Activated T-helper 1 cell treated with anti-CD3 and anti-CD28 coated beads, Interleukin-12 subunit alpha, Interleukin-12 subunit beta, Interleukin-2, Interleukin-4 antibody, amounts not matched to agents 30 ng/mL and 10 ng/mL and 1 ng/mL, durations not matched to agents 14 hours and 24 hours and 36 hours (primary cell): ENCODE results near the gene TF. TPM values are rescaled to one million over a fixed set of nuclear protein-coding genes. Genes with fewer than 3 reads are reported as not detected.
"Not testable (repeated sequence)": the region's sequence is repeated elsewhere in the genome, so short reads cannot be mapped to it uniquely, and the experiment has no call there.

Experiments used
- DNase-seq: peaks from one replicate; pipeline ENCODE4 v3.0.0; 2021; ENCODE audit warnings: low spot score
- H3K27ac Mint-ChIP-seq: one replicate; pipeline ENCODE4 v1.8.0; 2021; ENCODE audit warnings: mild to moderate bottlenecking, mixed read lengths
- H3K27me3 Mint-ChIP-seq: one replicate; pipeline ENCODE4 v1.8.0; 2022; ENCODE audit warnings: mild to moderate bottlenecking, moderate library complexity, mixed read lengths; ENCODE audit not compliant: insufficient read depth
- H3K36me3 Mint-ChIP-seq: one replicate; pipeline ENCODE4 v1.8.0; 2021; ENCODE audit warnings: low read depth, mixed read lengths
- H3K4me1 Mint-ChIP-seq: one replicate; pipeline ENCODE4 v1.8.0; 2021; ENCODE audit warnings: low read depth, mixed read lengths
- H3K4me3 Mint-ChIP-seq: one replicate; pipeline ENCODE4 v1.8.0; 2021; ENCODE audit warnings: mild to moderate bottlenecking, moderate library complexity, mixed read lengths
- H3K9me3 Mint-ChIP-seq: one replicate; pipeline ENCODE4 v1.8.0; 2021; ENCODE audit warnings: mixed read lengths
- intact Hi-C: fragments of 100-400 bp; cut with micrococcal nuclease; formaldehyde crosslinking; loops from one replicate; pipeline ENCODE4 v1.15.1; 2024
- total RNA-seq: library from RNA; stranded (reverse); gene quantifications from 2 replicates; pipeline ENCODE4 v1.2.3, GENCODE V29; 2022

Gene TF
- total RNA-seq, 1 donor from 2014 or later, result not detected

- H3K4me3 Mint-ChIP-seq, result no peak overlapping the region
- no peak for DNase-seq
- H3K4me1 Mint-ChIP-seq, result no peaks in the 10 kb centered on the region
- peaks cover 7% of the 10 kb centered on the region for H3K27me3 Mint-ChIP-seq
- H3K9me3 Mint-ChIP-seq, result no peaks in the 10 kb centered on the region
- H3K27ac Mint-ChIP-seq, result no peak overlapping the region
- H3K36me3 Mint-ChIP-seq, result no peaks in the 10 kb centered on the region
- intact Hi-C loops, result no loop called here
Measured at GRCh38 chr3:133762539-133762938, 16.3 kb downstream of the TF start.

GRCh38 chr3:133763797-133764683, 17.8 kb downstream of the TF start:
- no peak for DNase-seq
- no peaks in the 10 kb centered on the region for H3K4me1 Mint-ChIP-seq
- H3K27ac Mint-ChIP-seq, result no peak overlapping the region
- H3K9me3 Mint-ChIP-seq, result no peaks in the 10 kb centered on the region
- H3K27me3 Mint-ChIP-seq, result peaks cover 11% of the 10 kb centered on the region
- H3K36me3 Mint-ChIP-seq, result no peaks in the 10 kb centered on the region
- intact Hi-C loops, result no loop called here
- no peak overlapping the region for H3K4me3 Mint-ChIP-seq

GRCh38 chr3:133765256-133765655, 19.1 kb downstream of the TF start:
- intact Hi-C loops, result no loop called here
- DNase-seq, result no peak
- no peak overlapping the region for H3K27ac Mint-ChIP-seq
- H3K4me3 Mint-ChIP-seq, result no peak overlapping the region
- no peaks in the 10 kb centered on the region for H3K4me1 Mint-ChIP-seq
- no peaks in the 10 kb centered on the region for H3K9me3 Mint-ChIP-seq
- H3K27me3 Mint-ChIP-seq, result peaks cover 11% of the 10 kb centered on the region
- no peaks in the 10 kb centered on the region for H3K36me3 Mint-ChIP-seq

GRCh38 chr3:133767607-133768006, 21.4 kb downstream of the TF start:
- H3K4me1 Mint-ChIP-seq, result no peaks in the 10 kb centered on the region
- no peak overlapping the region for H3K4me3 Mint-ChIP-seq
- DNase-seq, result no peak
- H3K27ac Mint-ChIP-seq, result no peak overlapping the region
- no peaks in the 10 kb centered on the region for H3K9me3 Mint-ChIP-seq
- no peaks in the 10 kb centered on the region for H3K36me3 Mint-ChIP-seq
- intact Hi-C loops, result no loop called here
- peaks cover 7% of the 10 kb centered on the region for H3K27me3 Mint-ChIP-seq

GRCh38 chr3:133769536-133769935, 23.3 kb downstream of the TF start:
- no peak overlapping the region for H3K4me3 Mint-ChIP-seq
- H3K4me1 Mint-ChIP-seq, result no peaks in the 10 kb centered on the region
- H3K36me3 Mint-ChIP-seq, result no peaks in the 10 kb centered on the region
- no peak overlapping the region for H3K27ac Mint-ChIP-seq
- no peak for DNase-seq
- intact Hi-C loops, result no loop called here
- H3K27me3 Mint-ChIP-seq, result peaks cover 7% of the 10 kb centered on the region
- no peaks in the 10 kb centered on the region for H3K9me3 Mint-ChIP-seq

- intact Hi-C loops, result no loop called here
- Mint-ChIP-seq H3K9me3 (no peaks in the 10 kb centered on the region), H3K27me3 (no peaks in the 10 kb centered on the region), H3K36me3 (no peaks in the 10 kb centered on the region), H3K27ac (no peak overlapping the region), H3K4me3 (no peak overlapping the region), H3K4me1 (no peaks in the 10 kb centered on the region)
- DNase-seq, result no peak
Measured at GRCh38 chr3:133773732-133774131, 27.5 kb downstream of the TF start.

- H3K36me3 Mint-ChIP-seq, result no peaks in the 10 kb centered on the region
- no peak for DNase-seq
- no peak overlapping the region for H3K27ac Mint-ChIP-seq
- intact Hi-C loops, result no loop called here
- H3K4me3 Mint-ChIP-seq, result no peak overlapping the region
- H3K27me3 Mint-ChIP-seq, result no peaks in the 10 kb centered on the region
- H3K9me3 Mint-ChIP-seq, result no peaks in the 10 kb centered on the region
- no peaks in the 10 kb centered on the region for H3K4me1 Mint-ChIP-seq
Measured at GRCh38 chr3:133775309-133775708, 29.1 kb downstream of the TF start.

GRCh38 chr3:133775835-133776234, 29.6 kb downstream of the TF start:
- Mint-ChIP-seq H3K4me1 (no peaks in the 10 kb centered on the region), H3K27ac (no peak overlapping the region), H3K4me3 (no peak overlapping the region), H3K36me3 (no peaks in the 10 kb centered on the region), H3K27me3 (no peaks in the 10 kb centered on the region), H3K9me3 (no peaks in the 10 kb centered on the region)
- DNase-seq, result no peak
- intact Hi-C loops, result no loop called here

- DNase-seq, result no peak
- H3K9me3 Mint-ChIP-seq, result no peaks in the 10 kb centered on the region
- H3K27ac Mint-ChIP-seq, result no peak overlapping the region
- H3K4me3 Mint-ChIP-seq, result no peak overlapping the region
- no peaks in the 10 kb centered on the region for H3K4me1 Mint-ChIP-seq
- H3K36me3 Mint-ChIP-seq, result no peaks in the 10 kb centered on the region
- intact Hi-C loops, result no loop called here
- peaks cover 2% of the 10 kb centered on the region for H3K27me3 Mint-ChIP-seq
Measured at GRCh38 chr3:133776794-133777438, 30.7 kb downstream of the TF start.

- Mint-ChIP-seq H3K27ac (no peak overlapping the region), H3K9me3 (no peaks in the 10 kb centered on the region), H3K4me1 (no peaks in the 10 kb centered on the region), H3K4me3 (no peak overlapping the region), H3K27me3 (peaks cover 5% of the 10 kb centered on the region), H3K36me3 (no peaks in the 10 kb centered on the region)
- intact Hi-C loops, result no loop called here
- no peak for DNase-seq
Measured at GRCh38 chr3:133777807-133778568, 31.8 kb downstream of the TF start.

- no peaks in the 10 kb centered on the region for H3K36me3 Mint-ChIP-seq
- peaks cover 6% of the 10 kb centered on the region for H3K27me3 Mint-ChIP-seq
- H3K4me3 Mint-ChIP-seq, result no peak overlapping the region
- no peak for DNase-seq
- no peaks in the 10 kb centered on the region for H3K9me3 Mint-ChIP-seq
- intact Hi-C loops, result no loop called here
- H3K4me1 Mint-ChIP-seq, result no peaks in the 10 kb centered on the region
- H3K27ac Mint-ChIP-seq, result no peak overlapping the region
Measured at GRCh38 chr3:133779626-133780203, 33.5 kb downstream of the TF start.

GRCh38 chr3:133780756-133781155, 34.6 kb downstream of the TF start:
- H3K4me1 Mint-ChIP-seq, DNase-seq, H3K27me3 Mint-ChIP-seq, intact Hi-C loops, H3K27ac Mint-ChIP-seq, H3K36me3 Mint-ChIP-seq, H3K4me3 Mint-ChIP-seq, H3K9me3 Mint-ChIP-seq: not testable (repeated sequence)

- no peaks in the 10 kb centered on the region for H3K4me1 Mint-ChIP-seq
- H3K27me3 Mint-ChIP-seq, result peaks cover 11% of the 10 kb centered on the region
- no peak for DNase-seq
- no peak overlapping the region for H3K27ac Mint-ChIP-seq
- H3K4me3 Mint-ChIP-seq, result no peak overlapping the region
- no peaks in the 10 kb centered on the region for H3K36me3 Mint-ChIP-seq
- H3K9me3 Mint-ChIP-seq, result no peaks in the 10 kb centered on the region
- intact Hi-C loops, result no loop called here
Measured at GRCh38 chr3:133781570-133781969, 35.4 kb downstream of the TF start.
